HepG2 (cell line): Measurements from ENCODE around the gene NDUFV1. TPM values are rescaled to one million over a fixed set of nuclear protein-coding genes. Genes with fewer than 3 reads are reported as not detected.

Experiments
- ATF6 ChIP-seq: sonication (generic); formaldehyde crosslinking; conservative IDR thresholded peaks from 2 replicates; pipeline ENCODE4 v1.4.0; 2020; ENCODE audit warnings: missing genetic modification reagents
- DNMT1 ChIP-seq: sonication (generic); formaldehyde crosslinking; IDR thresholded peaks from 2 replicates; pipeline ENCODE4 v1.5.1; 2020; ENCODE audit warnings: mild to moderate bottlenecking, missing genetic modification reagents
- GZF1 ChIP-seq: sonication (generic); formaldehyde crosslinking; IDR thresholded peaks from 2 replicates; pipeline ENCODE4 v1.5.1; 2020; ENCODE audit warnings: mild to moderate bottlenecking, missing genetic modification reagents
- XRCC5 ChIP-seq: fragments of 200-400 bp; formaldehyde crosslinking; optimal IDR thresholded peaks from 2 replicates; pipeline ENCODE3; 2017; ENCODE audit warnings: mild to moderate bottlenecking, low read length
- ZFX ChIP-seq: sonication (generic); formaldehyde crosslinking; IDR thresholded peaks from 2 replicates; pipeline ENCODE4 v1.4.0; 2020; ENCODE audit warnings: mild to moderate bottlenecking, low read depth, missing genetic modification reagents, moderate library complexity
- ZNF530 ChIP-seq: sonication (generic); formaldehyde crosslinking; IDR thresholded peaks from 2 replicates; pipeline ENCODE4 v1.5.0; 2020; ENCODE audit warnings: low read depth, mild to moderate bottlenecking, missing genetic modification reagents
- ZNF687 ChIP-seq: sonication (generic); formaldehyde crosslinking; IDR thresholded peaks from 2 replicates; pipeline ENCODE4 v1.5.1; 2020; ENCODE audit warnings: mild to moderate bottlenecking, missing genetic modification reagents, moderate library complexity
- ZNF784 ChIP-seq: sonication (generic); formaldehyde crosslinking; IDR thresholded peaks from 2 replicates; pipeline ENCODE4 v1.5.1; 2020; ENCODE audit warnings: missing genetic modification reagents, mild to moderate bottlenecking, borderline replicate concordance
- ZXDC ChIP-seq: sonication (generic); formaldehyde crosslinking; IDR thresholded peaks from 2 replicates; pipeline ENCODE4 v1.5.0; 2020; ENCODE audit warnings: mild to moderate bottlenecking, missing genetic modification reagents
- polyA plus RNA-seq, 8 experiments: library from polyadenylated mRNA; depleted of rRNA in 3 of 8; stranded (reverse) in 7 of 8; unstranded in 1 of 8; fragments of >200 nt; fragmentation: Illumina TruSeq in 4 of 8; extraction: Trizol in 4 of 8; gene quantifications; 2 replicates each; pipeline versions ENCODE4 v1.2.1 to v1.2.3, GENCODE V29; 2011 to 2016; ENCODE audit warnings: low read depth in 4 of 8, missing spikeins in 1 of 8, mixed read lengths in 1 of 8; ENCODE audit not compliant: insufficient read depth in 1 of 8
- total RNA-seq, 5 experiments: library from RNA; depleted of rRNA; stranded (reverse); fragments of >200 nt; fragmentation: Illumina TruSeq; extraction: Trizol; gene quantifications; 2 replicates each; pipeline ENCODE4 v1.2.3, GENCODE V29; 2016; ENCODE audit warnings: low read depth in 1 of 5

Gene NDUFV1
- total and polyA plus RNA-seq, 2 of the 13 experiments (the other 11 are each of a cell fraction or from before 2014, with no cell fraction given): 88.9 to 137 TPM

- TF ChIP-seq ZXDC (CRISPR knock-in tag) (no peak), ZNF530 (CRISPR knock-in tag) (no peak), GZF1 (CRISPR knock-in tag) (no peak), DNMT1 (CRISPR knock-in tag) (no peak), ZFX (CRISPR knock-in tag) (no peak), ZNF687 (CRISPR knock-in tag) (no peak), ATF6 (CRISPR knock-in tag) (no peak), ZNF784 (no peak), XRCC5 (no peak)
Measured at GRCh38 chr11:67583247-67584204, 23.2 kb upstream of the NDUFV1 start, which contains the start of gene GSTP1 (continued).
